ENCODE data around the gene MIA3.
"Not testable (repeated sequence)": the region's sequence is repeated elsewhere in the genome, so short reads cannot be mapped to it uniquely, and the experiment has no call there.

Gene MIA3

GRCh38 chr1:222606757-222607156 lies 11.1 kb upstream of the MIA3 start:
- H3K4me3 Mint-ChIP-seq, result no peak overlapping the region
- H3K27ac Mint-ChIP-seq, result no peak overlapping the region
- H3K9me3 Mint-ChIP-seq (ENCODE audit: low read depth), result no peaks in the 10 kb centered on the region
- H3K36me3 Mint-ChIP-seq, result peaks cover 10% of the 10 kb centered on the region
- no peaks in the 10 kb centered on the region for H3K4me1 Mint-ChIP-seq (ENCODE audit: low read depth)
- H3K27me3 Mint-ChIP-seq, result peaks cover 3% of the 10 kb centered on the region

GRCh38 chr1:222609111-222609510 lies 8.8 kb upstream of the MIA3 start:
- H3K27me3 Mint-ChIP-seq; H3K4me1 Mint-ChIP-seq (ENCODE audit: low read depth); H3K4me3 Mint-ChIP-seq; H3K27ac Mint-ChIP-seq; H3K9me3 Mint-ChIP-seq (ENCODE audit: low read depth): not testable (repeated sequence)
- peaks cover 11% of the 10 kb centered on the region for H3K36me3 Mint-ChIP-seq

- Mint-ChIP-seq H3K4me3 (no peak overlapping the region), H3K4me1 (ENCODE audit: low read depth) (no peaks in the 10 kb centered on the region), H3K27ac (no peak overlapping the region), H3K9me3 (ENCODE audit: low read depth) (no peaks in the 10 kb centered on the region), H3K27me3 (peaks cover 11% of the 10 kb centered on the region), H3K36me3 (peaks cover 11% of the 10 kb centered on the region)
Observed at GRCh38 chr1:222610728-222611127, 7.2 kb upstream of the MIA3 start.

- Mint-ChIP-seq H3K9me3 (ENCODE audit: low read depth) (no peaks in the 10 kb centered on the region), H3K4me1 (ENCODE audit: low read depth) (peaks cover 6% of the 10 kb centered on the region), H3K27ac (no peak overlapping the region), H3K4me3 (no peak overlapping the region), H3K27me3 (peaks cover 11% of the 10 kb centered on the region), H3K36me3 (peaks cover 11% of the 10 kb centered on the region)
Observed at GRCh38 chr1:222613627-222614026, 4.3 kb upstream of the MIA3 start.

GRCh38 chr1:222616525-222616924 lies 1.4 kb upstream of the MIA3 start:
- H3K27ac Mint-ChIP-seq, result no peak overlapping the region
- H3K27me3 Mint-ChIP-seq, result peaks cover 8% of the 10 kb centered on the region
- H3K36me3 Mint-ChIP-seq, result peaks cover 2% of the 10 kb centered on the region
- H3K4me1 Mint-ChIP-seq (ENCODE audit: low read depth), result peaks cover 30% of the 10 kb centered on the region
- no peaks in the 10 kb centered on the region for H3K9me3 Mint-ChIP-seq (ENCODE audit: low read depth)
- H3K4me3 Mint-ChIP-seq, result peak overlapping the region; percentile 92

- H3K4me3 Mint-ChIP-seq, result peak overlapping the region; percentile 92
- no peaks in the 10 kb centered on the region for H3K9me3 Mint-ChIP-seq (ENCODE audit: low read depth)
- H3K27me3 Mint-ChIP-seq, result peaks cover 8% of the 10 kb centered on the region
- peaks cover 30% of the 10 kb centered on the region for H3K4me1 Mint-ChIP-seq (ENCODE audit: low read depth)
- peak overlapping the region; percentile 91 for H3K27ac Mint-ChIP-seq
- H3K36me3 Mint-ChIP-seq, result peaks cover 2% of the 10 kb centered on the region
Observed at GRCh38 chr1:222617367-222617951, 438 bp upstream of the MIA3 start.

- Mint-ChIP-seq H3K9me3 (ENCODE audit: low read depth) (no peaks in the 10 kb centered on the region), H3K27ac (peak overlapping the region; percentile 65), H3K27me3 (peaks cover 5% of the 10 kb centered on the region), H3K36me3 (peaks cover 2% of the 10 kb centered on the region), H3K4me3 (peak overlapping the region; percentile 88), H3K4me1 (ENCODE audit: low read depth) (peaks cover 30% of the 10 kb centered on the region)
Observed at GRCh38 chr1:222618880-222619596, 1.1 kb downstream of the MIA3 start.

GRCh38 chr1:222620566-222620965 lies 2.7 kb downstream of the MIA3 start:
- Mint-ChIP-seq H3K4me1 (ENCODE audit: low read depth) (peaks cover 30% of the 10 kb centered on the region), H3K4me3 (no peak overlapping the region), H3K27ac (no peak overlapping the region), H3K9me3 (ENCODE audit: low read depth) (no peaks in the 10 kb centered on the region), H3K27me3 (no peaks in the 10 kb centered on the region), H3K36me3 (peaks cover 2% of the 10 kb centered on the region)

GRCh38 chr1:222622765-222623164 lies 4.9 kb downstream of the MIA3 start:
- H3K9me3 Mint-ChIP-seq (ENCODE audit: low read depth), result no peaks in the 10 kb centered on the region
- peaks cover 7% of the 10 kb centered on the region for H3K36me3 Mint-ChIP-seq
- no peaks in the 10 kb centered on the region for H3K27me3 Mint-ChIP-seq
- peaks cover 24% of the 10 kb centered on the region for H3K4me1 Mint-ChIP-seq (ENCODE audit: low read depth)
- H3K4me3 Mint-ChIP-seq, result no peak overlapping the region
- no peak overlapping the region for H3K27ac Mint-ChIP-seq

GRCh38 chr1:222623458-222623857 lies 5.6 kb downstream of the MIA3 start:
- peaks cover 24% of the 10 kb centered on the region for H3K4me1 Mint-ChIP-seq (ENCODE audit: low read depth)
- H3K4me3 Mint-ChIP-seq, result no peak overlapping the region
- peaks cover 7% of the 10 kb centered on the region for H3K36me3 Mint-ChIP-seq
- H3K27me3 Mint-ChIP-seq, result no peaks in the 10 kb centered on the region
- no peaks in the 10 kb centered on the region for H3K9me3 Mint-ChIP-seq (ENCODE audit: low read depth)
- no peak overlapping the region for H3K27ac Mint-ChIP-seq

GRCh38 chr1:222624214-222624613 lies 6.3 kb downstream of the MIA3 start:
- H3K4me3 Mint-ChIP-seq, result no peak overlapping the region
- no peak overlapping the region for H3K27ac Mint-ChIP-seq
- H3K36me3 Mint-ChIP-seq, result peaks cover 7% of the 10 kb centered on the region
- H3K27me3 Mint-ChIP-seq, result no peaks in the 10 kb centered on the region
- H3K4me1 Mint-ChIP-seq (ENCODE audit: low read depth), result peaks cover 19% of the 10 kb centered on the region
- no peaks in the 10 kb centered on the region for H3K9me3 Mint-ChIP-seq (ENCODE audit: low read depth)

- no peak overlapping the region for H3K27ac Mint-ChIP-seq
- peaks cover 7% of the 10 kb centered on the region for H3K36me3 Mint-ChIP-seq
Observed at GRCh38 chr1:222627232-222627631, 9.3 kb downstream of the MIA3 start.

GRCh38 chr1:222629921-222630535 lies 12.1 kb downstream of the MIA3 start:
- H3K4me3 Mint-ChIP-seq, result no peak overlapping the region
- peaks cover 12% of the 10 kb centered on the region for H3K36me3 Mint-ChIP-seq
- H3K4me1 Mint-ChIP-seq (ENCODE audit: low read depth), result peaks cover 10% of the 10 kb centered on the region
- no peaks in the 10 kb centered on the region for H3K9me3 Mint-ChIP-seq (ENCODE audit: low read depth)
- H3K27me3 Mint-ChIP-seq, result no peaks in the 10 kb centered on the region
- peak overlapping the region; percentile 8 for H3K27ac Mint-ChIP-seq

More at GRCh38 chr1:222627232-222627631, 9.3 kb downstream of the MIA3 start:
- no peaks in the 10 kb centered on the region for H3K4me1 Mint-ChIP-seq (ENCODE audit: low read depth)
- H3K9me3 Mint-ChIP-seq (ENCODE audit: low read depth), result no peaks in the 10 kb centered on the region
- H3K27me3 Mint-ChIP-seq, result no peaks in the 10 kb centered on the region
- no peak overlapping the region for H3K4me3 Mint-ChIP-seq

GRCh38 chr1:222631611-222632208 lies 13.8 kb downstream of the MIA3 start:
- peak overlapping the region; percentile 0 for H3K27ac Mint-ChIP-seq
- no peak overlapping the region for H3K4me3 Mint-ChIP-seq
- H3K9me3 Mint-ChIP-seq (ENCODE audit: low read depth), result no peaks in the 10 kb centered on the region
- H3K36me3 Mint-ChIP-seq, result peaks cover 10% of the 10 kb centered on the region
- H3K27me3 Mint-ChIP-seq, result no peaks in the 10 kb centered on the region
- H3K4me1 Mint-ChIP-seq (ENCODE audit: low read depth), result peaks cover 12% of the 10 kb centered on the region

- Mint-ChIP-seq H3K4me1 (ENCODE audit: low read depth) (peaks cover 12% of the 10 kb centered on the region), H3K4me3 (no peak overlapping the region), H3K36me3 (peaks cover 10% of the 10 kb centered on the region), H3K9me3 (ENCODE audit: low read depth) (no peaks in the 10 kb centered on the region), H3K27ac (no peak overlapping the region), H3K27me3 (no peaks in the 10 kb centered on the region)
Observed at GRCh38 chr1:222632749-222633148, 14.9 kb downstream of the MIA3 start.
